ENCODE data around the gene NLRC3. TPM values are rescaled to one million over a fixed set of nuclear protein-coding genes. Genes with fewer than 3 reads are reported as not detected.

Gene NLRC3
- total RNA-seq, 1 experiment from 2014 or later, result 0.26 TPM

GRCh38 chr16:3548445-3548844 lies 28.8 kb downstream of the NLRC3 start:
- H3K27me3 ChIP-seq (ENCODE audit: control insufficient read depth, insufficient read depth, low read length), result no peaks in the 10 kb centered on the region
- H3K4me3 ChIP-seq (ENCODE audit: low read depth in 2 of 2, low read length in 2 of 2), result no peak overlapping the region
- no peak for TF ChIP-seq TCF7L2 (IDR thresholded peaks at IDR 0.05; ENCODE audit: low read depth, low read length)
- no peak for TF ChIP-seq SIN3A (IDR thresholded peaks at IDR 0.05; ENCODE audit: borderline replicate concordance, insufficient read depth, low read depth, low read length)
- TF ChIP-seq REST (IDR thresholded peaks at IDR 0.05; ENCODE audit: insufficient read depth in 1 of 2, low read depth in 2 of 2, low read length in 1 of 2), result no peak
- TF ChIP-seq POLR2AphosphoS5 (IDR thresholded peaks at IDR 0.05; ENCODE audit: low read depth, low read length), result no peak
- no peak for TF ChIP-seq CTCF (IDR thresholded peaks at IDR 0.05)
- in situ Hi-C loops (cut with HindIII; ENCODE audit: low pct_unique_long_range_greater_than_20kb, low sequenced_read_pairs) (no loop called here), intact Hi-C loops (cut with micrococcal nuclease; ENCODE audit: unreplicated experiment) (no loop called here)
- POLR2A ChIA-PET, result no interaction called here
- H3K27ac ChIP-seq (ENCODE audit: low read length), result no peak overlapping the region
- CTCF ChIA-PET, result no interaction called here
- H3K36me3 ChIP-seq (ENCODE audit: control insufficient read depth, insufficient read depth, low read length), result no peaks in the 10 kb centered on the region
- ATAC-seq (no peak), DNase-seq (ENCODE audit: low read depth, low spot score) (no peak)
- BruUV-seq (replicated peaks), result no TSS peak
- H3K4me1 ChIP-seq (ENCODE audit: control insufficient read depth, insufficient read depth, low read length), result no peaks in the 10 kb centered on the region
- no peaks in the 10 kb centered on the region for H3K9me3 ChIP-seq (ENCODE audit: control insufficient read depth, insufficient read depth, low read depth, low read length)

GRCh38 chr16:3546986-3547682 lies 30.1 kb downstream of the NLRC3 start:
- no peak for TF ChIP-seq TCF7L2 (IDR thresholded peaks at IDR 0.05; ENCODE audit: low read depth, low read length)
- no peak for TF ChIP-seq SIN3A (IDR thresholded peaks at IDR 0.05; ENCODE audit: borderline replicate concordance, insufficient read depth, low read depth, low read length)
- TF ChIP-seq REST (IDR thresholded peaks at IDR 0.05; ENCODE audit: insufficient read depth in 1 of 2, low read depth in 2 of 2, low read length in 1 of 2), result no peak
- no peak for TF ChIP-seq CTCF (IDR thresholded peaks at IDR 0.05)
- TF ChIP-seq POLR2AphosphoS5 (IDR thresholded peaks at IDR 0.05; ENCODE audit: low read depth, low read length), result no peak
- DNase-seq (ENCODE audit: low read depth, low spot score) (no peak), ATAC-seq (no peak)
- in situ Hi-C loops (cut with HindIII; ENCODE audit: low pct_unique_long_range_greater_than_20kb, low sequenced_read_pairs) (no loop called here), intact Hi-C loops (cut with micrococcal nuclease; ENCODE audit: unreplicated experiment) (no loop called here)
- no peaks in the 10 kb centered on the region for H3K27me3 ChIP-seq (ENCODE audit: control insufficient read depth, insufficient read depth, low read length)
- no peak overlapping the region for H3K4me3 ChIP-seq (ENCODE audit: low read depth in 2 of 2, low read length in 2 of 2)
- BruUV-seq (replicated peaks), result no TSS peak
- H3K4me1 ChIP-seq (ENCODE audit: control insufficient read depth, insufficient read depth, low read length), result no peaks in the 10 kb centered on the region
- ChIA-PET CTCF (interaction anchor here (0.6 kb wide), 1 partner anchor 18 kb away, joined by 4 read pairs; no protein-coding TSS in a partner anchor), POLR2A (interaction anchor here (0.5 to 0.6 kb wide), 2 partner anchors 72 to 363 kb away, joined by 3 to 5 read pairs; no protein-coding TSS in a partner anchor)
- H3K27ac ChIP-seq (ENCODE audit: low read length), result no peak overlapping the region
- no peaks in the 10 kb centered on the region for H3K36me3 ChIP-seq (ENCODE audit: control insufficient read depth, insufficient read depth, low read length)
- no peaks in the 10 kb centered on the region for H3K9me3 ChIP-seq (ENCODE audit: control insufficient read depth, insufficient read depth, low read depth, low read length)

Measured in Panc1 (cell line).